ENCODE results near the gene MYH8. TPM values are rescaled to one million over a fixed set of nuclear protein-coding genes. Genes with fewer than 3 reads are reported as not detected.

Gene MYH8
- total and polyA plus RNA-seq, 7 experiments from 2014 or later: not detected

DNA sequence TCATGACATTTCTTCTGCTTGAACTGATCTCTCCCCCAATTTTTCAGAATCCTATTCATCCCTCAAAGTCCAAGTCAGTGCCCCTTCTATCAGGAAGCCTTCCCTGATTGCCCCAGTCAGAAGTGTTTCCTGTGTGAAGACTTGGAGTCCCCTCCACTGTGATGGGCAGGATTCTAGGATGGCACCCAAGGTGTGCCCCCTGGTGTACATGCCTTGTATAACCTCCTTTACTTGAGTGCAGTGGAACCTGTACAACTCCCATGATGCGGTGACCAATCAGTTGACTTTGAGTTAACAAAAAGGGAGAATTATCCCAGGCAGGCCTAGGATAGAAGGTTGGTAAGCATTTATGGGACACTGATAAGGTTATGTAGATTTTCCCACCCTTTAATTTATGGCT lies 72.3 kb downstream of the MYH8 start:
- DNase-seq: no peak
- CTCF ChIA-PET: no interaction called here

DNA sequence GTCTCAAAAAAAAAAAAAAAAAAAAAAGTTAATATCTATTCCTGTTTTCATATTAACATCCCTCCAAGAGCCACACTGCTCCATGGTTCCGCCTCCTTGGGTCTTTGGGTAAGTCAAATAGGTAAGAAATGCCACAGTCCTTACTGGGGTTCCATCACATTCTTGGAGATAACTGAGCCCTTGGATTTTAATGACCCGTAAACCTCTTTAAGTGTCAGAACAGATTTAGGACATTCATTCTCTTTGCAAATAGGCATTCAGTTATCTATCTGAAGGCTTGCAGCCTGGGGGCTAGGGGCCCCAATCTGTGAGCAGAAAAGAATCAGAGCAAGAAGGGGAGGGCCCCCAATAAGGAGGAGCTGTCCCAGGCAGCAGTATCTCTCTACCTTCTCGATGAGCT lies 76.9 kb downstream of the MYH8 start:
- Mint-ChIP-seq H3K9me3 (peaks cover 0 to 6% (median 0%) of the 10 kb centered on the region in 11 donors), H3K36me3 (no peaks in the 10 kb centered on the region), H3K4me3 (no peak overlapping the region), H3K27ac (no peak overlapping the region), H3K4me1 (peaks cover 0 to 2% (median 0%) of the 10 kb centered on the region in 7 donors), H3K27me3 (peaks cover 0 to 6% (median 3%) of the 10 kb centered on the region in 5 donors)
- Histone ChIP-seq H3K27ac (ENCODE audit: low read depth, low read length) (no peak overlapping the region), H3K36me3 (ENCODE audit: control insufficient read depth in 2 of 3, insufficient read depth in 3 of 3, low read length in 3 of 3) (no peaks in the 10 kb centered on the region), H3K9me3 (ENCODE audit: control insufficient read depth in 2 of 3, low read length in 3 of 3) (no peaks in the 10 kb centered on the region), H3K4me3 (ENCODE audit: low read length) (no peak overlapping the region), H3K4me1 (ENCODE audit: control insufficient read depth in 2 of 2, insufficient read depth in 2 of 2, low read length in 2 of 2) (no peaks in the 10 kb centered on the region), H3K27me3 (ENCODE audit: control insufficient read depth in 2 of 2, insufficient read depth in 2 of 2, low read length in 2 of 2) (no peaks in the 10 kb centered on the region)
- ChIA-PET POLR2A (no interaction called here), CTCF (no interaction called here)
- no peak for ATAC-seq
- intact Hi-C loops (cut with micrococcal nuclease): no loop called here
- DNase-seq: no peak

More for the DNA sequence above, 72.3 kb downstream of the MYH8 start:
- no peak overlapping the region for H3K27ac Mint-ChIP-seq
- no peaks in the 10 kb centered on the region for H3K27me3 ChIP-seq (ENCODE audit: control insufficient read depth in 2 of 2, insufficient read depth in 2 of 2, low read length in 2 of 2)
- ATAC-seq: no peak
- intact Hi-C loops (cut with micrococcal nuclease): no loop called here
- no peaks in the 10 kb centered on the region for H3K4me1 ChIP-seq (ENCODE audit: control insufficient read depth in 2 of 2, insufficient read depth in 2 of 2, low read length in 2 of 2)
- no peaks in the 10 kb centered on the region for H3K9me3 ChIP-seq (ENCODE audit: control insufficient read depth in 2 of 3, low read length in 3 of 3)
- peaks cover 0 to 4% (median 0%) of the 10 kb centered on the region in 5 donors for H3K27me3 Mint-ChIP-seq
- no peaks in the 10 kb centered on the region for H3K36me3 Mint-ChIP-seq
- no peak overlapping the region for H3K4me3 Mint-ChIP-seq
- no peaks in the 10 kb centered on the region for H3K36me3 ChIP-seq (ENCODE audit: control insufficient read depth in 2 of 3, insufficient read depth in 3 of 3, low read length in 3 of 3)
- no peak overlapping the region for H3K27ac ChIP-seq (ENCODE audit: low read depth, low read length)
- H3K9me3 Mint-ChIP-seq: peaks cover 0 to 7% (median 0%) of the 10 kb centered on the region in 11 donors
- H3K4me1 Mint-ChIP-seq: peaks cover 0 to 2% (median 0%) of the 10 kb centered on the region in 7 donors
- POLR2A ChIA-PET: no interaction called here
- H3K4me3 ChIP-seq (ENCODE audit: low read length): no peak overlapping the region

Other genes with a start within 250 kb of the MYH8 start
- 10 to 100 TPM in 1 of 5 experiments, 1 to 10 TPM in 3, under 1 TPM in 1; 0.24 to 54.3 (median 3.4) TPM for gene GAS7, start 223.3 kb downstream of the MYH8 start, total RNA-seq
- gene GAS7, start 223.3 kb downstream of the MYH8 start, polyA plus RNA-seq: under 1 TPM; 0.09 to 0.31 TPM
- not detected for gene MYH13, start 48.9 kb downstream of the MYH8 start, total RNA-seq
- not detected for gene MYH13, start 48.9 kb downstream of the MYH8 start, polyA plus RNA-seq
- gene MYH4, start 47.6 kb upstream of the MYH8 start, total RNA-seq: not detected
- not detected for gene MYH4, start 47.6 kb upstream of the MYH8 start, polyA plus RNA-seq
- gene MYH1, start 96.6 kb upstream of the MYH8 start, total RNA-seq: not detected
- not detected for gene MYH1, start 96.6 kb upstream of the MYH8 start, polyA plus RNA-seq
- not detected for gene MYH2, start 127.7 kb upstream of the MYH8 start, total RNA-seq
- not detected for gene MYH2, start 127.7 kb upstream of the MYH8 start, polyA plus RNA-seq
- gene MYH3, start 235.4 kb upstream of the MYH8 start, total RNA-seq: 10 to 100 TPM in 2 of 5 experiments, 1 to 10 TPM in 3; 5.9 to 20.5 (median 7.6) TPM
- 1 to 10 TPM in 1 of 2 donors, under 1 TPM in 1; 0.38 to 1.8 TPM for gene MYH3, start 235.4 kb upstream of the MYH8 start, polyA plus RNA-seq

Data from naive thymus-derived CD4-positive, alpha-beta T cell (primary cell).